Measurements from ENCODE around the gene MBD5.

- TF ChIP-seq CTCF (IDR thresholded peaks at IDR 0.05) = no peak
- TF ChIP-seq ELK1 (IDR thresholded peaks at IDR 0.05; ENCODE audit: low read depth, low read length) = no peak
- TF ChIP-seq ESRRA (IDR thresholded peaks at IDR 0.05; ENCODE audit: borderline replicate concordance, low read length) = no peak
- no peak for TF ChIP-seq POLR2AphosphoS2 (conservative IDR thresholded peaks at IDR 0.05; ENCODE audit: low read length)
Observed at GRCh38 chr2:148513427-148513826, 492.5 kb downstream of the MBD5 start.

Data from A549 (cell line).